Right lobe of liver (tissue), 6 donors: ENCODE measurements around the gene OBP2A. TPM values are rescaled to one million over a fixed set of nuclear protein-coding genes. Genes with fewer than 3 reads are reported as not detected.

Source experiments
- ATAC-seq, 4 donors: fragments of 200-7000 bp; cut with Tn5 transposase; one replicate each; pipeline ENCODE4 v1.9.1; 2020; ENCODE audit warnings: mild to moderate bottlenecking in 4 of 4, moderate library complexity in 4 of 4
- DNase-seq, 3 donors: peaks; one replicate each; pipeline ENCODE4 v3.0.0-alpha.2; 2020
- H3K27ac ChIP-seq, 3 donors: fragments of 200-600 bp; one replicate each; pipeline ENCODE4 v1.8.0; 2022
- H3K27me3 ChIP-seq, 2 donors: fragments of 200-600 bp; one replicate each; pipeline ENCODE4 v1.8.0; 2022
- H3K36me3 ChIP-seq, 4 donors: fragments of 200-600 bp; sonication (generic) in 1 of 4; one replicate each; pipeline versions ENCODE4 v1.5.1 to v1.8.0; 2017 to 2022; ENCODE audit warnings: control low read depth in 1 of 4
- H3K4me1 ChIP-seq, 4 donors: fragments of 200-600 bp; sonication (generic) in 1 of 4; one replicate each; pipeline versions ENCODE4 v1.5.1 to v1.8.0; 2017 to 2022; ENCODE audit warnings: control low read depth in 1 of 4
- H3K4me3 ChIP-seq, 3 donors: fragments of 200-600 bp; one replicate each; pipeline ENCODE4 v1.8.0; 2022
- H3K9me3 ChIP-seq, 4 donors: fragments of 200-600 bp; sonication (generic) in 1 of 4; one replicate each; pipeline versions ENCODE4 v1.5.1 to v1.8.0; 2017 to 2022; ENCODE audit warnings: control low read depth in 1 of 4
- CTCF ChIP-seq, 4 donors: fragments of 200-600 bp in 3 of 4; fragments of 450-650 bp in 1 of 4; IDR thresholded peaks; one replicate each; pipeline versions ENCODE4 v1.5.1 to v1.8.0; 2016 to 2022; ENCODE audit warnings: antibody characterized with exemption in 4 of 4, mild to moderate bottlenecking in 2 of 4
- POLR2A ChIP-seq: fragments of 450-650 bp; IDR thresholded peaks from one replicate; pipeline ENCODE4 v1.6.1; 2017; ENCODE audit warnings: antibody characterized with exemption, mild to moderate bottlenecking
- WGBS: methylation state at CpG from one replicate; pipeline ENCODE4 v1.1.6; 2018; ENCODE audit warnings: low coverage, low lambda C conversion rate; ENCODE audit not compliant: insufficient coverage; ENCODE audit errors: missing lambda C conversion rate; 5-methylcytosine and 5-hydroxymethylcytosine counted together
- intact Hi-C, 2 donors: fragments of 100-400 bp; cut with DNase I; formaldehyde crosslinking; loops; one replicate each; pipeline versions ENCODE4 v1.11.2 to v1.14.1; 2022
- total RNA-seq, 6 experiments: library from RNA; depleted of rRNA in 2 of 6; stranded (reverse); fragments of >200 nt in 2 of 6; fragmentation: NEBNext Ultra II Directional in 3 of 6; extraction: Animal tissue kit (Norgen Biotek cat#: 25700) in 3 of 6; gene quantifications; one replicate each; pipeline versions ENCODE4 v1.1.0 to v1.2.4, GENCODE V29; 2016 to 2023
- donor health status: DM: no; HTN: yes; CAD: no.
- donor health status: DM: no; HTN: no; CAD: no.
- donor health status: DM: no; HTN: no; CAD: no.
- donor health status: DM: no; HTN: yes; CAD: no.
- donor health status: DM: no; HTN: yes; CAD: no.

The OBP2A gene
- total RNA-seq, 6 experiments from 2014 or later: not detected

- no peaks in the 10 kb centered on the region for H3K9me3 ChIP-seq
- no peak overlapping the region for H3K4me3 ChIP-seq
- intact Hi-C loops: no loop called here
- no peak for DNase-seq
- no peaks in the 10 kb centered on the region for H3K27me3 ChIP-seq
- no peak for ATAC-seq
- no peak for TF ChIP-seq CTCF (IDR thresholded peaks at IDR 0.05)
- no peak for TF ChIP-seq POLR2A
- H3K4me1 ChIP-seq: no peaks in the 10 kb centered on the region
- H3K36me3 ChIP-seq: no peaks in the 10 kb centered on the region
- WGBS: 65% methylated on average over 7 of the region's 21 CpGs
- H3K27ac ChIP-seq: no peak overlapping the region
These were observed 22.3 kb upstream of the OBP2A start for GRCh38 chr9:135523521-135524129.

GRCh38 chr9:135524130-135524861 is 21.6 kb upstream of the OBP2A start:
- no peaks in the 10 kb centered on the region for H3K4me1 ChIP-seq
- no peaks in the 10 kb centered on the region for H3K27me3 ChIP-seq
- H3K27ac ChIP-seq: no peak overlapping the region
- intact Hi-C loops: no loop called here
- ATAC-seq: no peak
- H3K4me3 ChIP-seq: no peak overlapping the region
- peak in 1 of 3 donors; percentile 40 for DNase-seq
- no peaks in the 10 kb centered on the region for H3K36me3 ChIP-seq
- no peaks in the 10 kb centered on the region for H3K9me3 ChIP-seq
- 36% methylated on average over 4 of the region's 27 CpGs for WGBS
- TF ChIP-seq CTCF (IDR thresholded peaks at IDR 0.05): no peak

GRCh38 chr9:135525241-135526088 is 20.5 kb upstream of the OBP2A start:
- Histone ChIP-seq H3K9me3 (no peaks in the 10 kb centered on the region), H3K36me3 (no peaks in the 10 kb centered on the region), H3K4me1 (no peaks in the 10 kb centered on the region), H3K4me3 (no peak overlapping the region), H3K27me3 (no peaks in the 10 kb centered on the region), H3K27ac (no peak overlapping the region)
- 80% methylated on average over 10 of the region's 31 CpGs for WGBS
- ATAC-seq: no peak
- DNase-seq: peak in 1 of 3 donors; percentile 43
- intact Hi-C loops: no loop called here
- no peak for TF ChIP-seq POLR2A
- TF ChIP-seq CTCF (IDR thresholded peaks at IDR 0.05): no peak

GRCh38 chr9:135526089-135526729 is 19.7 kb upstream of the OBP2A start:
- ATAC-seq: no peak
- H3K36me3 ChIP-seq: no peaks in the 10 kb centered on the region
- TF ChIP-seq POLR2A (no peak), CTCF (IDR thresholded peaks at IDR 0.05) (no peak)
- no peaks in the 10 kb centered on the region for H3K27me3 ChIP-seq
- WGBS: 69% methylated on average over 8 of the region's 11 CpGs
- no peak overlapping the region for H3K27ac ChIP-seq
- no peaks in the 10 kb centered on the region for H3K9me3 ChIP-seq
- intact Hi-C loops: no loop called here
- no peak for DNase-seq
- no peak overlapping the region for H3K4me3 ChIP-seq
- no peaks in the 10 kb centered on the region for H3K4me1 ChIP-seq
